Stimulated activated CD4-positive, alpha-beta T cell treated with anti-CD3 and anti-CD28 coated beads, Interleukin-2, amount 100 ng/mL, for 4 hours (primary cell): ENCODE results near the gene OTC.

Experiments used
- DNase-seq: peaks from one replicate; pipeline ENCODE4 v3.0.0-alpha.2; 2020; ENCODE audit warnings: low read depth

Gene OTC

DNA sequence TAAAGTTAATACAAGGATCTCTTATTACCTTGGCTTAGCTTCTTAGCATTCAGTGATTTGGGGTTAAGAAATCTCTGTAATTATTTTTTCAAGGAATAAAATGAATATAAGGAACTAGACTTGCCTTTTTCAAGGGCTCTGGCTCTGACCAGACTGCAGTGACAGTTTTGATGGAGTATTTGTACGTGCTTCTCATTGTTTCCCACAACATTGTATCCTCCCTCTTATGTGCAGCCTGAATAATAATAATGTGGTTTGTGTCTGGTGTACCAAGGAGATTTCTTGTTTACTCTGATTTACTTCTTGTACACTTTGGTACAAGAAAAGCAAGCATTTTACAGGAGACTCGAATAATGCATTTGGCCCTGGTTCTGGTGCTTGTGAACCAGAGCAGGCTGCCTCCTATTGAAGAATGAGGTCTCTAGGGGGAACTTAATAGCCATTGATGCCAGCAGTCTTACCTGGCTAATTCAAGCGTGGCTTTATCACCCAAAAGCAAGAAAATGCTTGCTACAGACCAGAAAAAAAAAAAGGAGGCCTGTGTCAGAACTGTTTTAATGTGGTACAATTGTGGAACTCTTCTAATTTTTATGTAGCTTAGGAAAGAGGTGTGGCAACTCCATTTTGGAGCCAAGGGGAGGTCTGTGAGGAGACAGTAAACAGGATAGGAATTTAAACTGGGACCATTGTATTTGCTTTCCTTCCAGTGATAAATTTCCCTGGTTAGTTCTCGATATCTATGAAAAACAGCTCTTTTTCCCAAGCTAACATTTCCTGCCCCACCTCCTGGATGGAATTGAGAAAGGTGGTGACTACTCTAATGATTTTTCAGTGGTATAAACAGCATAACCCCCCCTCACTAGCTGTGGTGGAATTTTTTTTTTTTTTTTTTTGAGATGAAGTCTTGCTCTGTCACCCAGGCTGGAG lies 5.6 kb downstream of the OTC start:
- DNase-seq, result no peak

DNA sequence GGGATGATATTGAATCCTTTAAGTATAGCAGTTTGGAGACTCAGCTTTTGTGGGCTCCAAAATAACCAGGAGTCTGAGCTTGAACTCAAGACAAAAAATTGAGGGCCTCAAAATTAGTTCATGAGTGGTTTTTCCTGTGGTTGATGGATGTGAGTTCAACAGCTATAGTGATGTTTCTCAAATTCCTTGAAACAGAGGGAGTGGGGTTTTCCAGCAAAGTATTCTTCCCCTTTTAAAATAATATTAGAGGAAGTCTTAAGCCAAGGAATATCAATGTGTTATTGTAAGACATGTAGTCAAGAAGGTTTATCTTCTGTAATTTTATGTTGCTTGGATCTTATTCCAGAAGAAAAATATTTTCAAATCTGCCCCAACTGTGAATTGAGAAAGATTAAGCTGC lies 10.6 kb downstream of the OTC start:
- no peak for DNase-seq

DNA sequence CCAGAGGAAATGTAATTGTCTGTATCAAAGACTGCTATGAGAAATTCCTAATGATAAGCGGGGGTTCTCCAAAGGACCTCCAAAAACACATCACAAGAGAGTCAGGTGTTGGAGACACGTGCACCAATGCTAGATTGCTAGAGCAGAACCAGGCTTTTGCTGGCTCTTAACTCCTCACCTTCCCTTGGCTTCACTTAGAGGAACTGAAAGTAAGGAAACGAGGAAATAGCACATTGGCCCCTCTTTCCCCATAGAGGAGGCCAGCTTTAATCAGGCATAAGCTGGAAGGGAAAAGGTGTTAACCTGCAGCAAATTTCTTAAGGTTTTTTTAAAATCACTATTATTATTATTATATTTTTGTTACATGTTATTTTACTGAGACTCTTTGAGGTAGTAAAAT lies 13.6 kb downstream of the OTC start:
- DNase-seq, result no peak

DNA sequence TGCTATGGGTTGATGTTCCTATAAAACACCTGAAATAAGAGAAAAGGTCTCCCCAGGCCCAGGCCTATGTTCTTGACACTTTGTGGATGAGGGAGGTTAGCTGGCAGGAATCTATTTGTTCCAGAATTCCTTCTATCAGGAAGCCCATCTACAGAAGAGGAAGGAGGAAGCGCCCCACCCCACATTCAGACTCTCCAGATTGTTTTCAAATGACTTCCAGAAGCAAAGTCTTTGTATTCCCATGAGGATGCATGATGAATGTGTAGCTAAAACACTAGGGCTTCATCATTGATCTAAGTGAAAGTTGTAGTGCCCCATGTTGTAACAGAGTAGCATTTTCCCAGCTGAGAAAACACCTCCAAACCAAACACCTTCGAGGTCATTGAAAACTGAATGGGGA lies 16.4 kb downstream of the OTC start:
- no peak for DNase-seq

DNA sequence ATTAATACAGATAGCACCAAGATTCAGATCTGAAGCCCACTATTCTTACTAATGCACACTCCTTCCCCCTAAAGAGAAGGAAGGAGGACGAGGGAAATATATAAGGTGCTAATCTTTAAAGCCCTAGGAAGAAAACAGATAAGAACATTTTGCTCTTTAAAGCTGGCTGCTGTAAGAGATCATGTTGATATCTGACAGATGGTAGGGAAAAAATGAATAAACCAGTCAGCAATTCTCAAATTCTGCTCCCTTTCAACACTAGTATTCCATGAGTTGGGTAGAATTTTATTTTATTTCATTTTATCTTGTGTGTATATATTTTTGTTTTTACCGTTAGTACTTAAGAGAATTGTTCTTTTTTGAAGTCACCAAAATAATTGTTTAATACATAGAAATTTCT lies 19.2 kb downstream of the OTC start:
- no peak for DNase-seq

DNA sequence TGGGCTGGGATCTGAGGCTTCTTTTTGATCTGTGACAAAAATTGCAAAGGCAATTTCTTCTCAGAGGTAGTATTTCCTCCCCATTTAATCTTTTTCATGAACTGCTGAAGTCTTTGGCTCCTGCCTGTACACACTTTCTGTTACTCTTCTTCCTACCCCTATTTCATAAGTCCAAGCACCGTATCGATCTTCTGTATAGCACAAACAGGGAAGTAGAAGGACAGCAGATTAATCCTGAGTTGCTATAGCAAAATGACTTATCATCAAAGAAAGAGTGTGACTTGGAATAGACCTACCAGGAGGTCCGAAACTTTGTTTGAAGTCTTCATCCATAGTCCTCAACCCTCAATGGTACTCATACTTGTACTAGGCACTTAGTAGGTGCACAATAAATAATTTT lies 22.0 kb downstream of the OTC start:
- no peak for DNase-seq

DNA sequence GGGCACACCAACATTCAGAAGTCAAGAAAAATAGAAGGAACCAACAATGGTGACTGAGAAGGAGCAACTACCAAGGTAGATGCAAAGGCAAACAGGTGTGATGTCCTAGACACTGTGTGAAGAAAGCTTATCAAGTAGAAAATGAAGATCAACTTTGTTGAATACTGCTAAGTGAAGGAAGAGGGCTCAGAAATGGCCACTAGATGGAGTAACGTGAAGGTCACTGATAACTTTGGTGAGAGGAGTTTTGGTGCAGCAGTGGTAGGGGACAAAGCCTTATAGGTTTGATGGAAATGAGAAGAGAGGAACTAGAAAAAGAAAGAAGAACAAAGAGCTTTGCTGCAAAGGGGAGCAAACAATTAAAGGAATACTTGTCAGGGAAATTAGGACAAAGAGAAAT lies 23.5 kb downstream of the OTC start:
- DNase-seq, result no peak

DNA sequence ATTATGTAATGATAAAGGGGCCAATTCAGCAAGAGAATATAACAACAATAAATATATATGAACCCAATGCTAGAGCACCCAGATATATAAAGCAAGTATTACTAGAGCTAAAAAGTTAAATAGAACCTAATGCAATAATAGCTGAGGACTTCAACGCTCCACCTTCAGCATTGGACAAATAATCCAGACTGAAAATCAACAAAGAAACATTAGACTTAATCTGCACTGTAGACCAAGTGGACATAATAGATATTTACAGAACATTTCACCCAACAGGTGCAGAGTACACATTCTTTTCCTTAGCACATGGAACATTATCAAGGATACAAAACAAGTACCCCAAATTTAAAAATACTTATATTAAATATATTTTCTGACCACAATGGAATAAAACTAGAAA lies 24.3 kb downstream of the OTC start:
- DNase-seq, result no peak

DNA sequence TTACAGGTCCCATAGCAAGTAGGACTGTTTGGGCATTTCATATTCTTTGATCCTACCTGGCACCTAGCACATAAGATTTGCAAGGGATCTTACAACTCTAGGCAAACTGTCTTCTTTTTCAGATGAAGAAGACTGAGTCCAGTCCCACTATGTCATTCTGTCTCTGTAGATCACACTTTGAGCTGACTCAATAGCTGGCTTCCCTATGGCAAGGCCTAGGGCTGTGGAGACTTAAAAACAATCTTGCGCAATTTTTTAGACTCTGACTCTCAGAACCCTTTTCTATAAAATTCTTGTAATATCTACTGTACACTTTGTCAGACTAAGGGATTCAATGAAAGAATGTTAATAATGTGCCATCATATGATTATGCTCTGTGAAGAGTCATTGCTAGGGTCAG lies 26.7 kb downstream of the OTC start:
- no peak for DNase-seq

DNA sequence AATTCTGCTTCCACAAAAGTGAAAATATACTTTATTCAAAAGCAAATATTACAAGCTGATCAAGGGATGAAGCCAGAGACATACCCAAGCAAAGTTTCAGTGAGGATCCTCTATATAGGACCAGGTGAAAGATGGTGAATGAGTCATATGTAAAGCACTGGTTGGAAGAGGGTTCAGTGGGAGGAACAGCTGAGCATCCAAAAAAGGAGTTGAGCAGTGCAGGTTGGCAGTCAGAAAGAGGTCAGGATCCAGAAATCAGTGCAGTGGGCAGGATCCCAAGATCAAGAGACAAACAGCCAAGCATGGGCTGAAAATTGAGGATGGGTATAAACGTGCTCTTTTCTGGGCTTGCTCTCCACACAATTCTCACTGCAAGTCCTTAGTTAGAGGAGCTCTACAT lies 30.3 kb downstream of the OTC start:
- no peak for DNase-seq

DNA sequence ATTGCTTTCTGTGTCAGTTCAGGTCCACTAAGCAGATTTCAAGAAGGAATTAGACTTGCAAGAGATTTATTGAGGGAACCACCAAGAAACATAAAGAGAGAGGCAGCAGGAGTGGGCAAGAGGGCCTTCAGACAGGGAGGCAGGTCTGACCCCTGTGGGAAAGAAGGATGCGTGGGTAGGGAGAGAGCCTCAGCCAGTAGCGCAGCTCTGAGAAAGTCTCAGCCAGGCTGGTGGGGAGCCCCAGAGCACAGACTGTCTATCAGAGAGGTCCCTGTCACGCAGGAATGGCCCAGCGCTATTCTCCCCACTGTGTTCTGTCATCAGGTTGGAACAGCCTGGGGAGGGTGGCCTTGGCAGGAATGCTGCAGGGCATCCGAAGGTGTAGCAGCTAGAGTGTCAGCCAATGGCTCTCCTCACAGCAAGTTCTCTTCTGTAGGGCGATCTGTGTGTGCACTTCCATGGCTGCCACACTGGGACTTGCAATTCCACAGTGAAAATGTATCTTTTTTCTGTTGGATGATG lies 48.0 kb downstream of the OTC start:
- DNase-seq, result no peak

DNA sequence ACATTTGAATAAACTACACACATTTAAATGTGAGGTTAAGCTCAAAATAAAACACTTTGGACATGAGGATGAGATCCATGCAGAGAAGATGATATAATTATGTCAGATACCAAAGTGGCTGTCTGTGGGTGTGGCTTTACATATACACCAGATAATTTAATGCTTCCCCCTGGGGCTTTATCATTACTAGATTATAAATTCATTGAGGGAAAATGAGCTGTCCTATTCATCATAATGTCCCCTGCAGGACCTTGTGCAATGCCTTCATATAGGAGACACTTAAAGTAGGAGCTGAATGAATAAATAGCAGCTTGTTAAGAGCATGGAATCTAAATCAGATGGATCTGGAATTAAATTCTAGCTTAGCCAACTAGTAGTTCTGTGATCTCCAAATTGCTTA lies 49.7 kb downstream of the OTC start:
- DNase-seq, result no peak

DNA sequence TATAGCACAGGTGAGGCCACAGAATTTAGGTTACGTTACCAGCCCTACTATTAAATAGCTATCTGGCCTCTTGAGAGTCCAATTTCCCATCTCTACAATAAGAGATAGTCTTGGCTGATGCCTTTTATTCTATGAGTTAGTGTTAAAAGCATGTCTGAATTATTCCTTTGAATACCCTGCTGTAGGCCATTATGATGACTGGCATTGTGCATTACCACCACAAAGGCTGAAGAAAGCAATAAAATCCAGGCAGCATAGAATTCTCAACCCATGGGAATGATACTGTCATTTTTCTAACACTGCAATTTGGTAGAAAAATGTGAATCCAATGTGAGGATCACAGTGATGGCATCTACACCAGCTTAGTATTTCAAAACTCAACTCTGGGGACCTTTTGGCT lies 51.4 kb downstream of the OTC start:
- DNase-seq, result no peak

DNA sequence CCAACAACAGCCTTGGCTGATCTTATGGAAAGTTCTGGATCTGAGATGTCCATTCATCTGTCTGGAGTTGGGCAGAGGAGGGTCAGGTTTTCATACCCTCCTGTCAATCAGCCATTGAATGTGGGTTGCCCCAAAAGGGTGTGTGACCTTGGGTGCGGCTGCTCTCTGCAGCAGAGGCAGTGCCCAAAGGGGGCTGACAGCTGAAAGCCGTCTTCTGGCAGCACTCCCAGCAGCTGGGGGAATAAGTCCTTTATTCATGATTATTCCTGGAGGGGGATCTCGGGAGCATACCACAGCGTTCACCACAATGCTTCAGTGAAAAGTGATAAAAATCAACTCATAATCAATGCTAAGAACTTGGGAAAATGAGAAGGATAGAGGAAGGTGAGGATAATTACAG lies 54.7 kb downstream of the OTC start:
- DNase-seq, result no peak

DNA sequence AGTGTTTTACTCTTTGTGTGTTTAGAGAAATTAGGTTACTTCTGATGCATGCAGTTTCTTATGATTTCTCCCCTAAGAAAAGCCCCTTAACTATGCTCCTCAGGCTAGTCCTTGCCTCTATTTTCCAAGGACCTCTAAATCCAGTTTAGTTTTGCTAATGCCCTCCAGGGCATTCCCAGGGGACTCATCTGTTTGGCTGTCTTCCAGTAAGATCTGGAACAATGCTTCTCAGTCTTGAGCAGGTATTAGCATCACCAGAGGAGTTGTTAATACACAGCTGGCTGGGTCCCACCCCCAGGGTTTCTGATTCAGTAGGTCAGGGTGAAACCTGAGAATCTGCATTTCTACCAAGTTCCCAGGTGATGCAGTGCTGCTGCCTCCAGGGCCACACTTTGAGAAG lies 56.9 kb downstream of the OTC start:
- DNase-seq, result no peak

DNA sequence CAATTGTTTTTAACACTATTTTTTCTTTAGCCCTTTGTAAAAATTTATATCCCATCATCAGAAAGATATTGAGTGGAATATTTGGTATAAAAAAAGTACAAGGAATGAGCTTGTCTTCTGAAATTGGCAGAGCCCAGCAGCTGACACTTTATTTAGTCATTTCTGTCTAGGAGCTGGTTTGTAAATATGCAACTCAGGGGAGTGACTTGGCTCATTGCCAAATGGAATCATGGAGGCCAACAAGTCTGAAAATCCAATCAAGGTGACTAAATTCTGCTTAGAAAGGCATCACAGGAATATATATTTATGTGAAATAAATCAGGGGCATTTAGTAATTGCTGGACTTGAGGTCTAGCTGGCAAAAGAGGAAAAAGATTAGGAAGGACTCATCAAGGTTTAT lies 74.4 kb downstream of the OTC start:
- DNase-seq, result no peak

DNA sequence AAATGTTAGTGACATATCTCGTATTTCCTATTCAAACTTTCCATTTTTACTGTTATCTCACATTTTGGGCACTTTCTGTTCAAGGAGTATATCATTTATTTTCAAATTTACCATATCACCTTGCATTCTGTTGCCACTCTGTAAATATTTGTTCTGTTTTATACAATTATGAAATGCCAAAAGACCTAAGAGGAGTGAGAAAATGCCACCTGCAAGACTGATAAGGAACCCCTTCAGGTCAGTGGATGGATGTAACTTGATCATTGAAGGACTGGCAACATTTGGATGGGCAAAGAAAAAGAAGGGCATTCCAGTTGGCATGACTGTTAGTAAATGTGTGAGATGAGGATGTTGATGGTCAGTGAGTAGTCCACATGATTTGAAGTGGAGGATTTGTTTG lies 79.1 kb downstream of the OTC start:
- DNase-seq, result no peak

DNA sequence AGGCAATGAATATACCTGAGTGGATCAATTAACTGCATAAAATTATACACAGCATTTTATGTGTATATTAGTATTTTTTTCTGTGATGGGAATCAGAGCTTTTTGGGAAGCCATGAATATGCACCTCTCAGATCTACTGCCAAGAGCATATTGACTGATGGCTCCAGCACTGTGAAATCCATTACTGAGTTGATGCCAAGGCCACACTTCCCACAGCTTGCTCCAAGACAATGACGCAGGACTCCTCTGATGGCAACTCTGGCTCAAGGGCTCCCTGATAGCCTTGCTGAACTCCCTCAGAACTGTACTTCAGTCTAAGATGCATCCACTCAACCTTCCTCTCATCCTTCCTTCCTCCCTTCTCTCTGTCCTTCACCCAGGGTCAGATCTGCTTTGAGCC lies 82.7 kb downstream of the OTC start:
- DNase-seq, result no peak

DNA sequence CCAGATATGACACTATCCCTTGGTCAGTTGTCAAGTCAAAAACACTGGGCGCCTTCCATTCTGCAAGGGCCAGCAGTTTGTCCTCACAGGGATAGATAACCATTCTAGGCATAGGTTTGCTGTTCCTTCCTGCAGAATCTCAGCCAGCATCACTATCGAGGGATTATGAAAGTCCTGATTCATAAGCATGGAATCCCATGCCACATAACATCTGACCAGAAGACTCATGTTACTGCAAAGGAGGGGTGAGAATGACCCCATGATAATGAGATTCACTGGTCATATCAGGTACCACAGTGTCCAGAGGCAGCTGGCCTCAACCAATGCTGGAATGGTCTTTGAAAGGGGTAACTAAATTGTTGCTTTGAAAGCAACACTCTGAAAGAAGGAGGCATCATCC lies 84.7 kb downstream of the OTC start:
- DNase-seq, result no peak

DNA sequence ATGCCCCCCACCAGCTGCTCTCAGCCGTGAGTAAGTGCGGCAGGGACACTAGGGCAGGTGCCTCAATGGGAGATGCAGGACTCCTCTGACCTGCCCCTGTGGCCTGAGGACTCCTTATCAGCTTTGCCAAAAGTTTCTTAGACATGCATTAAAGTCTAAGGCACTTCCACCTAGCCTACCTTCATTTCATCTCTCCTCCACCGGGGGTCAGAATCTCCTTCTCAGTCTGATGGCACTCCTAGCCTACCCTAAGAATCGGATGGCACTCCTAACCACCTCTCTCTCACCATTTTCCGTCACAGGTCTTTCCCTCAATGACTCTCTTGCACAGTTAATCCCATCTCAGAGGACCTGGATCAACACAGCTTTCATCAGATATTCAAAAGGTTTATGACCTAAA lies 85.9 kb downstream of the OTC start:
- DNase-seq, result no peak

DNA sequence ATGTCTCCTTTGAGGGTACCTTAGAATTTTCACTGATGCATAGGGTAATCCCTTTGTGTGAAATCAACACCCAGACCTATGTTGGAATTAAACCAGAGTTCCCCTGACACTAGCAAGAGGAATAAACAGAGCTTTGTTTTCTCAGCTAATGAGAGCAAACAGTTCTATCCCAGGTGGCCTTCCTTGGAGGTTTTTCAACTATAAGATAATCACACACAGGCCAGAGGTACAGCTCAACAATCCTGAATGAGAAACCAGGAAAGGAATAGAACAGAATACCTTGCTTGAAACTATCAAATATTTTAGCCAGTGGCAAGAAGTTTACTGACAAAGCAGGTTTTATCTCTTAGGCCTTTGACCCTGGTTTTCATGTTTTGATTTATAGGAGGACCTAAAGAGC lies 100.2 kb downstream of the OTC start:
- DNase-seq, result no peak

DNA sequence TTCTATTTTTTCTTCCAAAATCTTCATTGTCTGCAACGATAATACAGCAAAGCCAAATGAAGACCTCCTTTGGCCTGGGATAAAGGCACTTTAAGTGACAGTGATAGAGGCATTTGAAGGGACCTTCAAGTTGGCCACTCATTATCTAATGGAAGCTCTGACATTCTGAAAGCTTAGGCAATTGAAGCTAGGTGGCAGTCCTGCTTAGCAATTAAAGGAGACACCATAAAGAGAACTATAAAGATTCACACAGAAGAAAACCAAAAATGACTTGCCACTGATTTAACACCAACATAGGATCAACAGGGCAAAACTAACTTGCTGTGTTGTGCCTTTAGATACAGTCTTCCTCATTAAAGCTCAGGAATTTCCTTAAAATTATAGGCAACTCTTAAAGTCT lies 105.7 kb downstream of the OTC start:
- no peak for DNase-seq

DNA sequence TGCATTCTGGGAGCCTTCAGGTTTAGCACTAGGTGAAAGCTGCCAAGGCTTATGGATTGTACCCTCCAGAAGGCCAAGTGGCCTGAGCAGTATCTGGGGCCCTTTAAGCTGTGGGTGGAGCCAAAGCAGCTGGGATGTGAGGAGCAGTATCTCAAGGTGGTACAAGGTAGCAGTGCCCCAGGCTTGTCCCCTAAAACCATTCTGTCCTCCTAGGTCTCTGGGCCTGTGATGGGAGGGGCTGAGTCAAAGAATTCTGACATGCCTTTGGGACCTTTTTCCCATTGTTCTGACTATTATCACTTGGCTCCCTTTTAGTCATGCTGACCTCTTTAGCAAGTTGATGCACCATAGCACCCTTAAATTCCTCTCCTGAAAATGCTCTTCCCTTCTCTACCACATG lies 109.9 kb downstream of the OTC start:
- no peak for DNase-seq

DNA sequence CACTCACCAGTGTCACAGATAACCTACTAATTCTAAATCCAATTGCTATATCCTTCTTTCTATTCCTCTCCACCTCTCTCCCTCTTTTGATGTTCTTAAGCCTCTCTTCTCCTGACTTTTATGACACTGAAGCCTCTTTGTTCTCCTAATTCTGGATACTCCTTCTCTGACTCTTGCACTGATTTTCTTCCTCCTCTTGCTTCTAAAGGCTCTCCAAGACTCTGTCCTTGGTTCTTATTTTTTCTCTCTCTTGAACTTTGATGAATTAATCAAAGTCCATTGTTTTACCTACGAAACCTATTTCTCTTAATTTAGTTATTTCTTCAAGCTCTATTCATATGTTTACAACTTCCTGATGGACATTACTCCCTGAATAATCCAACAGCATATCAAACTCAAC lies 113.3 kb downstream of the OTC start:
- no peak for DNase-seq
